HG02798 (cell line): ENCODE measurements around the gene WDR13.
"Not testable (repeated sequence)": the region's sequence is repeated elsewhere in the genome, so short reads cannot be mapped to it uniquely, and the experiment has no call there.

Experiments used
- ATAC-seq: cut with Tn5 transposase; IDR thresholded peaks from one replicate; pipeline ENCODE4 v1.9.1; 2021; ENCODE audit warnings: mild to moderate bottlenecking; ENCODE audit not compliant: unreplicated experiment, poor library complexity

WDR13 gene

DNA sequence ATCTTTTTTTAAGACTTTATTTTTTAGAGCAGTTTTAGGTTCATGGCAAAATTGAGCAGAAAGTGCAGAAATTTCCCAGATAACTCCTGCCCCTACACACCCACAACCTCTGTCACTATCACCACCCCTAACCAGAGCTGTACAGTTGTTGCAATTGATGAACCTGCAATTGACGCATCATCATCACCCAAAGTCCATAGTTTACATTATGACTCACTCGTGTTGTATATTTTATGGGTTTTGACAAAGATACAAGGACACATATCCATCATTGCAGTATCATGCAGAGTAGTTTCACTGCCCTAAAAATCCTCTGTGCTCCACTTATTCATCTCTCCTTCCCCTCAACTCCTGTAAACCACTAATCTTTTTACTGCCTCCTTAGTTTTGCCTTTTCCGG, 51.8 kb downstream of the WDR13 start:
- no peak for ATAC-seq

DNA sequence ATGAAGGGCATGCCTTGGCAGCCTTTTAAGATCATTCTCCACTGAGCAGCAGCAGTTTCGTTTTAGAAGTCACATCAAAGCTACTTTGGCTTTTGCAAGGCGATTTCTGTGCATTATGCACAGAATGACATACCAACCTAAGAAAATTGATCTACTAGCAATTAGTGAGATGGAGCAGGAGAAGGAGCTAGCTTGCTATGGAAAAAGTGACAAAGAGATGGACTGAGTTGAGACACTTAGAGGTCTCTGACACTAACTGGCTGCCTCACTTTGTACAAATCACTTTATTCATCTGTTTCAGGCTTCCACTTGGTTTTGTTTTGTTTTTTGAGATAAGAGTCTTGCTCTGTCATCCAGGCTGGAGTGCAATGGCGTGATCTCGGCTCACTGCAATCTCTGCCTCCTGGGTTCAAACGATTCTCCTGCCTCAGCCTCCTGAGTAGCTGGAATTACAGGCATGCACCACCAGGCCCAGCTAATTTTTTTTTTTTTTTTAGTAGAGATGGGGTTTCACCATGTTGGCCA, 54.8 kb downstream of the WDR13 start:
- ATAC-seq, result not testable (repeated sequence)

DNA sequence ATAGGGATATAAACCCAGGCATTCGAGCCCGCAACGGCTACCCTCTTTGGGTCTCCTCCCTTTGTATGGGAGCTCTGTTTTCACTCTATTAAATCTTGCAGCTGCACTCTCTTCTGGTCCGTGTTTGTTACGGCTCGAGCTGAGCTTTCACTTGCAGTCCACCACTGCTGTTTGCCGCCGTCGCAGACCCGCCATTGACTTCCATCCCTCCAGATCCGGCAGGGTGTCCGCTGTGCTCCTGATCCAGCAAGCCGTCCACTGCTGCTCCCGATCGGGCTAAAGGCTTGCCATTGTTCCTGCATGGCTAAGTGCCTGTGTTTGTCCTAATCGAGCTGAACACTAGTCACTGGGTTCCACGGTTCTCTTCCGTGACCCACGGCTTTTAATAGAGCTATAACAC, 57.5 kb downstream of the WDR13 start:
- ATAC-seq, result not testable (repeated sequence)
